Parathyroid adenoma (tissue), 2 donors: Measurements from ENCODE around the gene DYSF.

Source experiments
- H2AFZ ChIP-seq: fragments of 300-600 bp; sonication (generic); one replicate; pipeline ENCODE4 v1.7.0; 2017; ENCODE audit warnings: antibody characterized with exemption, mild to moderate bottlenecking
- H3K27ac ChIP-seq: fragments of 300-600 bp; sonication (generic); one replicate; pipeline ENCODE4 v1.7.0; 2017
- H3K27me3 ChIP-seq: fragments of 300-600 bp; sonication (generic); one replicate; pipeline ENCODE4 v1.7.0; 2017; ENCODE audit warnings: low read length; ENCODE audit not compliant: control insufficient read depth, insufficient read depth
- H3K36me3 ChIP-seq: fragments of 300-600 bp; sonication (generic); one replicate; pipeline ENCODE4 v1.7.0; 2017; ENCODE audit warnings: low read length; ENCODE audit not compliant: control insufficient read depth, insufficient read depth
- H3K4me1 ChIP-seq: fragments of 300-600 bp; sonication (generic); one replicate; pipeline ENCODE4 v1.7.0; 2017; ENCODE audit warnings: control low read depth
- H3K4me2 ChIP-seq: fragments of 300-600 bp; sonication (generic); one replicate; pipeline ENCODE4 v1.7.0; 2017; ENCODE audit warnings: low read length
- H3K4me3 ChIP-seq: fragments of 300-600 bp; sonication (generic); one replicate; pipeline ENCODE4 v1.7.0; 2017; ENCODE audit warnings: low read depth, low read length
- H3K79me2 ChIP-seq: fragments of 300-600 bp; sonication (generic); one replicate; pipeline ENCODE4 v1.7.0; 2017; ENCODE audit warnings: control low read depth
- H3K9ac ChIP-seq: fragments of 300-600 bp; sonication (generic); one replicate; pipeline ENCODE4 v1.7.0; 2017; ENCODE audit warnings: mild to moderate bottlenecking
- H3K9me3 ChIP-seq: fragments of 300-600 bp; sonication (generic); one replicate; pipeline ENCODE4 v1.7.0; 2017; ENCODE audit warnings: low read length; ENCODE audit not compliant: control insufficient read depth
- TF ChIP-seq, protein P1 (sequence below): fragments of 300-600 bp; sonication (generic); IDR thresholded peaks from one replicate; pipeline ENCODE4 v1.7.0; 2017; ENCODE audit warnings: antibody characterized with exemption, mild to moderate bottlenecking
- donor health status: primary hyperparathyroidism.

DYSF gene

DNA sequence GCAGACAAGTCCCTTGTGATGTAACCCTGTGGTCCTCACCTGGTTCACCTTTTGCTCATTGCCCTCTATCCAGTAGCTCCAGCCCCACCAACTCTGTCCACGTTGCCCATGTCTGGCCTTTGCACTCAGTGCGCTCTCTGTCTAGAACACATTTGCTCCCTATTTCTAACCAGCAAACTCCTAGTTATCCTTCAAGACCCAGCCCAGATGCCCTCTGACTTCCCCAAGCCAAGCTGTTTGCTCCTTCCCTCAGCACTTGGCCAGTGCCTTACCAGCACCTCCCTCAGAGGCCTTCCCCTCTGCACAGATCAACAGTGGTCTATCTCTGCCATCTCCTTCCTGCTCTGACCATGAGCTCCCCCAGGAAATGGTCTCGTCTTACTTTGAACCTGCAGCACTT is 137.7 kb downstream of the DYSF start:
- H3K4me1 ChIP-seq: peaks cover 34% of the 10 kb centered on the region
- no peaks in the 10 kb centered on the region for H3K79me2 ChIP-seq
- TF ChIP-seq, protein P1, sequence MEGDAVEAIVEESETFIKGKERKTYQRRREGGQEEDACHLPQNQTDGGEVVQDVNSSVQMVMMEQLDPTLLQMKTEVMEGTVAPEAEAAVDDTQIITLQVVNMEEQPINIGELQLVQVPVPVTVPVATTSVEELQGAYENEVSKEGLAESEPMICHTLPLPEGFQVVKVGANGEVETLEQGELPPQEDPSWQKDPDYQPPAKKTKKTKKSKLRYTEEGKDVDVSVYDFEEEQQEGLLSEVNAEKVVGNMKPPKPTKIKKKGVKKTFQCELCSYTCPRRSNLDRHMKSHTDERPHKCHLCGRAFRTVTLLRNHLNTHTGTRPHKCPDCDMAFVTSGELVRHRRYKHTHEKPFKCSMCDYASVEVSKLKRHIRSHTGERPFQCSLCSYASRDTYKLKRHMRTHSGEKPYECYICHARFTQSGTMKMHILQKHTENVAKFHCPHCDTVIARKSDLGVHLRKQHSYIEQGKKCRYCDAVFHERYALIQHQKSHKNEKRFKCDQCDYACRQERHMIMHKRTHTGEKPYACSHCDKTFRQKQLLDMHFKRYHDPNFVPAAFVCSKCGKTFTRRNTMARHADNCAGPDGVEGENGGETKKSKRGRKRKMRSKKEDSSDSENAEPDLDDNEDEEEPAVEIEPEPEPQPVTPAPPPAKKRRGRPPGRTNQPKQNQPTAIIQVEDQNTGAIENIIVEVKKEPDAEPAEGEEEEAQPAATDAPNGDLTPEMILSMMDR: no peak
- H3K4me3 ChIP-seq: no peak overlapping the region
- no peak overlapping the region for H2AFZ ChIP-seq
- no peaks in the 10 kb centered on the region for H3K36me3 ChIP-seq
- no peaks in the 10 kb centered on the region for H3K27me3 ChIP-seq
- H3K27ac ChIP-seq: no peak overlapping the region
- no peak overlapping the region for H3K9ac ChIP-seq
- H3K4me2 ChIP-seq: no peak overlapping the region
- H3K9me3 ChIP-seq: no peaks in the 10 kb centered on the region

DNA sequence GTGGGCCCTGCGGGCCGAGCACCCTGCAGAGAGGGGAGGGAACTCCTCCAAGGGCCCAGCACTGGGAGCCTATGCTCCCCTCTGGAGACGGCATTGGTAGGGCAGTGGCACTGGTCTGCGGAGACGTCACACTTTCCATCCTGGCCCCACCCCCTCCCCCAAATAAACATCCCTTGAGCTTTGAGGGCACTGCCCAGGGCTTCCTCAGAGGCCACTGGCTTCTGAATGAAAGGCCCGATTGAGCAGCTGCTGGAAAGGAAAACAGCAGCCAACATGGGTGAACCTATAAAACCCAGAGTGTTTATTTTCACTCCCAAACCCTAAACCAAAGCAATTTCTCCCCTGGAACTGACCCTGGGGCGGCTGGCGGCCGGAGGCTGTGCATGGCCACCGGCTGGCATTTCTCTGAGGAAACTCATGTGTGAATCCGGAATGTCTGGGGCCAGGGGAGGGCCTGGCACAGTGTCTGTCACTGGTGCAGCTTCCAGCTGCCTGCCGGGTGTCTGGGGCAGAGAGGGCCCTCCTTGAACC is 138.9 kb downstream of the DYSF start:
- Histone ChIP-seq H3K4me2 (no peak overlapping the region), H3K27ac (no peak overlapping the region), H3K79me2 (no peaks in the 10 kb centered on the region), H2AFZ (peak overlapping the region; percentile 5), H3K36me3 (no peaks in the 10 kb centered on the region), H3K27me3 (no peaks in the 10 kb centered on the region), H3K4me1 (peaks cover 33% of the 10 kb centered on the region), H3K4me3 (no peak overlapping the region), H3K9ac (no peak overlapping the region), H3K9me3 (no peaks in the 10 kb centered on the region)
- TF ChIP-seq, protein P1: no peak

- Histone ChIP-seq H3K9me3 (no peaks in the 10 kb centered on the region), H3K4me2 (no peak overlapping the region), H3K4me1 (peaks cover 34% of the 10 kb centered on the region), H3K27ac (no peak overlapping the region), H2AFZ (no peak overlapping the region), H3K4me3 (no peak overlapping the region), H3K79me2 (no peaks in the 10 kb centered on the region), H3K27me3 (no peaks in the 10 kb centered on the region), H3K36me3 (no peaks in the 10 kb centered on the region), H3K9ac (no peak overlapping the region)
- TF ChIP-seq, protein P1: no peak
Measured at GRCh38 chr2:71595569-71595968, 142.2 kb downstream of the DYSF start.

DNA sequence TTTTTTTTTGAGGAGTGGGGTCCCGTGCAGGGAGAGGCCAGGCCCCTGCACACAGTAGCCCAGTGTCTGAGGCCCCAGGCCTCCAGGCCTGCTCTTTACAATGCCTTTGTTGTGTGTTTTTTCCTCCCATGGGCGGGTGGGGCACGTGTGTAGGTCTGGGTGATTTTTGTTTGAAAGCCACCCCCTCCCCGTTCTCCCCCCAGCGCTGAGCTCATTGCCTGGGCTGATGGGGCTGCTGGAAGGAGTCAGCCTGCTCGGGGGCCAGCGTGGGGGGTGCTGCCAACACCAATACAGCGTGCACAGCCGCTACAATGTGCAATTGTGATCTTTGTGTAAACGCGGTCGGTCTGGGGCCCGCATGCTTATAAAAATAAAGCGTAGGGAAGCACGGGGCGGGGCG is 142.7 kb downstream of the DYSF start:
- TF ChIP-seq, protein P1: no peak
- H3K4me2 ChIP-seq: no peak overlapping the region
- no peaks in the 10 kb centered on the region for H3K36me3 ChIP-seq
- H3K27ac ChIP-seq: peak overlapping the region; percentile 42
- H3K27me3 ChIP-seq: no peaks in the 10 kb centered on the region
- H3K4me3 ChIP-seq: no peak overlapping the region
- H3K4me1 ChIP-seq: peaks cover 34% of the 10 kb centered on the region
- no peaks in the 10 kb centered on the region for H3K9me3 ChIP-seq
- peak overlapping the region; percentile 72 for H2AFZ ChIP-seq
- H3K79me2 ChIP-seq: no peaks in the 10 kb centered on the region
- H3K9ac ChIP-seq: no peak overlapping the region

DNA sequence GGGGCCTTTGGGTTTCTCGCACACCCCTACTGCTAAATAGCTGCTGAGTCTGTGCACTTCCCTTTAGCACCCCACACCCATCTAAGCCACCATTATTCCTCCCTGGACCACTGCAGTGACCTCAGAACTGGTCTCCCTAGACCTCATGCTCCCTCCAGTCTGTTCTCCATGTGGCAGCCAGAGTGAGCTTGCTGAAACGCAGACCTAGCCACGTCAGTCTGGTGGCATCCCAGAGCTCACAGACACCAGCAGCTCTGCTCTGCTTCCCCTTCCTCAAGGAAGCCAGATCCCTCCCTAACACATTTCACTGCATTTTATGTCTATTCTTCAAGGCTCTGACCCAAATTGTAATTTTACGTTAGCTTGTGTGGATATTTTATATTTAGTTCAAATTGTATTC is 144.4 kb downstream of the DYSF start:
- TF ChIP-seq, protein P1: no peak
- Histone ChIP-seq H3K9me3 (no peaks in the 10 kb centered on the region), H3K4me2 (no peak overlapping the region), H3K4me1 (peaks cover 30% of the 10 kb centered on the region), H3K27me3 (no peaks in the 10 kb centered on the region), H3K27ac (no peak overlapping the region), H3K36me3 (no peaks in the 10 kb centered on the region), H2AFZ (no peak overlapping the region), H3K9ac (no peak overlapping the region), H3K4me3 (no peak overlapping the region), H3K79me2 (no peaks in the 10 kb centered on the region)
